HL-60 (cell line): ENCODE data around the gene MARCKS.

Experiments
- CTCF ChIP-seq: IDR thresholded peaks from one replicate; pipeline ENCODE4 v1.5.1; 2011; ENCODE audit warnings: low read length, control low read depth, inconsistent platforms; ENCODE audit not compliant: insufficient read depth
- POLR2AphosphoS5 ChIP-seq: IDR thresholded peaks from 2 replicates; pipeline ENCODE4 v1.6.1; 2012; ENCODE audit warnings: low read depth
- REST ChIP-seq: IDR thresholded peaks from 2 replicates; pipeline ENCODE4 v1.6.1; 2012; ENCODE audit warnings: low read depth; ENCODE audit not compliant: insufficient replicate concordance
- SPI1 ChIP-seq: IDR thresholded peaks from 2 replicates; pipeline ENCODE4 v1.6.1; 2012; ENCODE audit warnings: low read depth, mild to moderate bottlenecking, borderline replicate concordance

GRCh38 chr6:113843500-113844073 lies 13.6 kb upstream of the MARCKS start:
- no peak for TF ChIP-seq REST
- TF ChIP-seq CTCF, result no peak
- TF ChIP-seq POLR2AphosphoS5, result no peak
- TF ChIP-seq SPI1, result no peak
